ENCODE data around the gene IFT57.
A peak's percentile ranks its signal among the peaks of the same experiment; 100 is the strongest.

The IFT57 gene

GRCh38 chr3:108127301-108127988 lies 94.8 kb downstream of the IFT57 start:
- H3K9me3 ChIP-seq (ENCODE audit: control insufficient read depth, low read length), result no peaks in the 10 kb centered on the region
- WGBS, 2 experiments (ENCODE audit: insufficient coverage in 2 of 2), result 78 to 94% methylated on average over 6 of the region's 9 CpGs
- H3K4me3 ChIP-seq (ENCODE audit: extremely low read depth, insufficient read depth, low read length, poor library complexity, severe bottlenecking), result no peak overlapping the region
- no peaks in the 10 kb centered on the region for H3K4me1 ChIP-seq (ENCODE audit: control insufficient read depth, insufficient read depth, low read length, poor library complexity, severe bottlenecking)
- H3K36me3 ChIP-seq (ENCODE audit: control insufficient read depth, insufficient read depth, low read length), result no peaks in the 10 kb centered on the region
- H3K27ac ChIP-seq (ENCODE audit: low read depth, low read length, severe bottlenecking), result no peak overlapping the region

DNA sequence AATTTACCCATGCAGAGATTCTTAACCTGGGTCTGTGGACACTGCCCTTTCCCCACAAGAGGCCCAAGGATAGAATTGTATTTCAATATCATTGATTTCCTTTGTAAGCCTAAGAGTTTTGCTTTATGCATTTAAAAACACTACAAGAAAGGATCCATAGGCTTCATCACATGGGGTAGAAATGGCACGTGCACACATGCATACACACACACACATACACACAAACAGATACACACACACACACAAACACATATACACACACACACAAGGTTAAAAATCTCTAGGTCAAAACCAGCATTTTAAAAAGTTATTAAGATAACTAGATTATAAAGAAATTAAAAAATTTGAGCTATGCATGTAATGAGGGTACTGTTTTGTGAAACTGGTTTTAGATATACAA lies 95.9 kb downstream of the IFT57 start:
- H3K4me1 ChIP-seq (ENCODE audit: control insufficient read depth, insufficient read depth, low read length, poor library complexity, severe bottlenecking), result no peaks in the 10 kb centered on the region

GRCh38 chr3:108125550-108126071 lies 96.6 kb downstream of the IFT57 start:
- Histone ChIP-seq H3K27ac (ENCODE audit: low read depth, low read length, severe bottlenecking) (no peak overlapping the region), H3K36me3 (ENCODE audit: control insufficient read depth, insufficient read depth, low read length) (no peaks in the 10 kb centered on the region), H3K9me3 (ENCODE audit: control insufficient read depth, low read length) (no peaks in the 10 kb centered on the region), H3K4me3 (ENCODE audit: extremely low read depth, insufficient read depth, low read length, poor library complexity, severe bottlenecking) (no peak overlapping the region), H3K4me1 (ENCODE audit: control insufficient read depth, insufficient read depth, low read length, poor library complexity, severe bottlenecking) (no peaks in the 10 kb centered on the region)
- 85 to 86% methylated on average over 6 of the region's 6 CpGs for WGBS, 2 experiments (ENCODE audit: insufficient coverage in 2 of 2)

More for the DNA sequence above, 95.9 kb downstream of the IFT57 start:
- no peaks in the 10 kb centered on the region for H3K9me3 ChIP-seq (ENCODE audit: control insufficient read depth, low read length)
- 100% methylated on average over 1 of the region's 1 CpG; no CpG with 5 or more reads in 1 of the 2 experiments for WGBS, 2 experiments (ENCODE audit: insufficient coverage in 2 of 2)
- H3K27ac ChIP-seq (ENCODE audit: low read depth, low read length, severe bottlenecking), result no peak overlapping the region
- H3K4me3 ChIP-seq (ENCODE audit: extremely low read depth, insufficient read depth, low read length, poor library complexity, severe bottlenecking), result no peak overlapping the region
- no peaks in the 10 kb centered on the region for H3K36me3 ChIP-seq (ENCODE audit: control insufficient read depth, insufficient read depth, low read length)

GRCh38 chr3:108125153-108125543 lies 97.1 kb downstream of the IFT57 start:
- WGBS, 2 experiments (ENCODE audit: insufficient coverage in 2 of 2), result 83% methylated on average over 1 of the region's 4 CpGs; no CpG with 5 or more reads in 1 of the 2 experiments
- no peak overlapping the region for H3K4me3 ChIP-seq (ENCODE audit: extremely low read depth, insufficient read depth, low read length, poor library complexity, severe bottlenecking)
- H3K4me1 ChIP-seq (ENCODE audit: control insufficient read depth, insufficient read depth, low read length, poor library complexity, severe bottlenecking), result no peaks in the 10 kb centered on the region
- H3K36me3 ChIP-seq (ENCODE audit: control insufficient read depth, insufficient read depth, low read length), result no peaks in the 10 kb centered on the region
- H3K9me3 ChIP-seq (ENCODE audit: control insufficient read depth, low read length), result no peaks in the 10 kb centered on the region
- H3K27ac ChIP-seq (ENCODE audit: low read depth, low read length, severe bottlenecking), result no peak overlapping the region

- Histone ChIP-seq H3K9me3 (ENCODE audit: control insufficient read depth, low read length) (no peaks in the 10 kb centered on the region), H3K36me3 (ENCODE audit: control insufficient read depth, insufficient read depth, low read length) (no peaks in the 10 kb centered on the region), H3K4me1 (ENCODE audit: control insufficient read depth, insufficient read depth, low read length, poor library complexity, severe bottlenecking) (no peaks in the 10 kb centered on the region), H3K27ac (ENCODE audit: low read depth, low read length, severe bottlenecking) (peak overlapping the region; percentile 33), H3K4me3 (ENCODE audit: extremely low read depth, insufficient read depth, low read length, poor library complexity, severe bottlenecking) (no peak overlapping the region)
- WGBS, 2 experiments (ENCODE audit: insufficient coverage in 2 of 2), result 68 to 82% methylated on average over 4 to 5 of the region's 10 CpGs
These were observed 97.7 kb downstream of the IFT57 start for GRCh38 chr3:108124337-108125152.

DNA sequence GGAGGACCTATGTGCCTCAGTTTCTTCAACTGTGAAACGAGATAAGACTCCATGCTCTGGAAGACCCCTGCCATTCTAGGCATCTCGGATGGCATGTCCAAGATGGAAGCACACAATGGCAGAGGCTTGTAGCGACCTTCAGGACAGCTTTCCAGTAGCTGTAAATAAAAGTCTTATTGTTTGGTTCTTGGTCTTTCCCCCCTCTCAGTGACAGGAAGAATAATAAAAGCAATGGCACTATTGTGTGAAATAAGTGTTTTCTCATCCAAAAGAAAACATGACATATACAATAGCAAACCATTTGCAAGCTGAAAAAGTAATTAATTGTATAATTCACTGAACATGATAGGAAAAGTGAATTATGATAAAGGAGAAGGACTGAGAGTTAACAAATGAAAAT lies 98.9 kb downstream of the IFT57 start:
- no peaks in the 10 kb centered on the region for H3K4me1 ChIP-seq (ENCODE audit: control insufficient read depth, insufficient read depth, low read length, poor library complexity, severe bottlenecking)
- WGBS, 2 experiments (ENCODE audit: insufficient coverage in 2 of 2), result 67 to 88% methylated on average over 1 to 3 of the region's 3 CpGs
- H3K36me3 ChIP-seq (ENCODE audit: control insufficient read depth, insufficient read depth, low read length), result no peaks in the 10 kb centered on the region
- no peaks in the 10 kb centered on the region for H3K9me3 ChIP-seq (ENCODE audit: control insufficient read depth, low read length)
- no peak overlapping the region for H3K27ac ChIP-seq (ENCODE audit: low read depth, low read length, severe bottlenecking)
- no peak overlapping the region for H3K4me3 ChIP-seq (ENCODE audit: extremely low read depth, insufficient read depth, low read length, poor library complexity, severe bottlenecking)

GRCh38 chr3:108122276-108122675 lies 99.9 kb downstream of the IFT57 start:
- Histone ChIP-seq H3K4me1 (ENCODE audit: control insufficient read depth, insufficient read depth, low read length, poor library complexity, severe bottlenecking) (no peaks in the 10 kb centered on the region), H3K27ac (ENCODE audit: low read depth, low read length, severe bottlenecking) (no peak overlapping the region), H3K36me3 (ENCODE audit: control insufficient read depth, insufficient read depth, low read length) (no peaks in the 10 kb centered on the region), H3K9me3 (ENCODE audit: control insufficient read depth, low read length) (no peaks in the 10 kb centered on the region), H3K4me3 (ENCODE audit: extremely low read depth, insufficient read depth, low read length, poor library complexity, severe bottlenecking) (no peak overlapping the region)
- 80 to 83% methylated on average over 2 of the region's 3 CpGs for WGBS, 2 experiments (ENCODE audit: insufficient coverage in 2 of 2)

GRCh38 chr3:108119398-108120104 lies 102.7 kb downstream of the IFT57 start:
- Histone ChIP-seq H3K27ac (ENCODE audit: low read depth, low read length, severe bottlenecking) (no peak overlapping the region), H3K9me3 (ENCODE audit: control insufficient read depth, low read length) (no peaks in the 10 kb centered on the region), H3K4me1 (ENCODE audit: control insufficient read depth, insufficient read depth, low read length, poor library complexity, severe bottlenecking) (peaks cover 3% of the 10 kb centered on the region), H3K36me3 (ENCODE audit: control insufficient read depth, insufficient read depth, low read length) (no peaks in the 10 kb centered on the region), H3K4me3 (ENCODE audit: extremely low read depth, insufficient read depth, low read length, poor library complexity, severe bottlenecking) (no peak overlapping the region)
- WGBS, 2 experiments (ENCODE audit: insufficient coverage in 2 of 2), result 94 to 100% methylated on average over 2 of the region's 3 CpGs

GRCh38 chr3:108118038-108118768 lies 104.0 kb downstream of the IFT57 start:
- WGBS, 2 experiments (ENCODE audit: insufficient coverage in 2 of 2), result 90 to 93% methylated on average over 2 of the region's 6 CpGs
- Histone ChIP-seq H3K27ac (ENCODE audit: low read depth, low read length, severe bottlenecking) (no peak overlapping the region), H3K36me3 (ENCODE audit: control insufficient read depth, insufficient read depth, low read length) (no peaks in the 10 kb centered on the region), H3K4me1 (ENCODE audit: control insufficient read depth, insufficient read depth, low read length, poor library complexity, severe bottlenecking) (peaks cover 3% of the 10 kb centered on the region), H3K4me3 (ENCODE audit: extremely low read depth, insufficient read depth, low read length, poor library complexity, severe bottlenecking) (no peak overlapping the region), H3K9me3 (ENCODE audit: control insufficient read depth, low read length) (no peaks in the 10 kb centered on the region)

DNA sequence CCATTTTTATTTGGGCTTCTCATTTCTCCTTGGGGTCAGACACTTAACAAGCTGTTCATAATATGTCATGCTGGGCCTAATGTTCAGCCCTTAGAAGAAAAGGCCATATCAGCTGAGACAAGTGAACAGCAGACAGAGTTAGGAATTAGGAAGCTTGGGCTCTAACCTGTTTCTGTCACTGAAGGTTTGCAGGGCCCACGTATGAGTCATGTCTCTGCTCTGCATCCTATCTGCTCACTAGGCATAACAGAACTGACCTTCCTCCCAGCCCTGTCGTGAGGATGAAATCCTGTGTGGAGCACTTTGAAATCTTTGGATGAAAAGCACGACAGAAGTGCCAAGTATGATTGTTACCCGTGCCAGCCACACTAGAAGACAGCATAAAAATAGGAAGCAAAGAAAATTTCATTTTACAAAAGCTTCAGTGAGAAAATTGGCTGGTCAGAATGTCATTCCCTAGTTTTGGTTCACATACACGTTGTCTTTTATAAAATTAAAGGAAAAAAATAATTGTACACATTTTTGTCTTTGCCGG lies 104.9 kb downstream of the IFT57 start:
- no peaks in the 10 kb centered on the region for H3K36me3 ChIP-seq (ENCODE audit: control insufficient read depth, insufficient read depth, low read length)
- no peak overlapping the region for H3K4me3 ChIP-seq (ENCODE audit: extremely low read depth, insufficient read depth, low read length, poor library complexity, severe bottlenecking)
- WGBS, 2 experiments (ENCODE audit: insufficient coverage in 2 of 2), result 75 to 100% methylated on average over 1 to 6 of the region's 6 CpGs
- no peak overlapping the region for H3K27ac ChIP-seq (ENCODE audit: low read depth, low read length, severe bottlenecking)
- H3K4me1 ChIP-seq (ENCODE audit: control insufficient read depth, insufficient read depth, low read length, poor library complexity, severe bottlenecking), result peaks cover 3% of the 10 kb centered on the region
- H3K9me3 ChIP-seq (ENCODE audit: control insufficient read depth, low read length), result no peaks in the 10 kb centered on the region

All from mesodermal cell (in vitro differentiated cells).